SK-N-MC (cell line): Measurements from ENCODE around the gene EPB41L4B.

ENCODE experiments used
- EZH2 ChIP-seq: fragments of 200-600 bp; sonication (generic); IDR thresholded peaks from one replicate; pipeline ENCODE4 v1.6.1; 2017; ENCODE audit warnings: antibody characterized with exemption
- POLR2AphosphoS5 ChIP-seq: IDR thresholded peaks from 2 replicates; pipeline ENCODE4 v1.6.1; 2012; ENCODE audit warnings: mild to moderate bottlenecking, low read depth, low read length, borderline replicate concordance

GRCh38 chr9:109290385-109290784 is 30.5 kb downstream of the EPB41L4B start:
- TF ChIP-seq EZH2 = no peak
- no peak for TF ChIP-seq POLR2AphosphoS5
